Measurements from ENCODE around the gene VWA5A.

- TF ChIP-seq POLR2A (IDR thresholded peaks at IDR 0.05) (no peak), CTCF (IDR thresholded peaks at IDR 0.05) (no peak)
Observed at GRCh38 chr11:124193221-124194010, 78.2 kb downstream of the VWA5A start.

Measured in uterus (tissue), 2 donors.